Sigmoid colon (tissue), 7 donors: ENCODE data around the gene PPARA. TPM values are rescaled to one million over a fixed set of nuclear protein-coding genes. Genes with fewer than 3 reads are reported as not detected.

ENCODE experiments used
- DNase-seq: peaks from one replicate; pipeline ENCODE4 v3.0.0-alpha.2; 2019
- H3K27ac ChIP-seq, 4 donors: fragments of 200-600 bp; sonication (generic); one replicate each; pipeline ENCODE4 v1.5.1; 2016 to 2019; ENCODE audit warnings: mild to moderate bottlenecking in 1 of 4
- H3K27me3 ChIP-seq, 3 donors: fragments of 200-600 bp; sonication (generic); one replicate each; pipeline ENCODE4 v1.5.1; 2019; ENCODE audit warnings: mild to moderate bottlenecking in 1 of 3
- H3K36me3 ChIP-seq, 4 donors: fragments of 200-600 bp; sonication (generic); one replicate each; pipeline ENCODE4 v1.5.1; 2016 to 2019
- H3K4me1 ChIP-seq, 4 donors: fragments of 200-600 bp; sonication (generic); one replicate each; pipeline ENCODE4 v1.5.1; 2017 to 2019
- H3K4me3 ChIP-seq, 4 donors: fragments of 200-600 bp; sonication (generic); one replicate each; pipeline ENCODE4 v1.5.1; 2017 to 2019; ENCODE audit warnings: mild to moderate bottlenecking in 2 of 4, moderate library complexity in 1 of 4
- H3K9me3 ChIP-seq, 4 donors: fragments of 200-600 bp in 3 of 4; sonication (generic) in 3 of 4; one replicate each; pipeline versions ENCODE4 v1.5.1 to v1.6.1; 2013 to 2019
- EP300 ChIP-seq, 4 donors: sonication (generic); formaldehyde crosslinking; IDR thresholded peaks; one replicate each; pipeline ENCODE4 v1.6.1; 2017; ENCODE audit warnings: antibody characterized with exemption in 4 of 4
- POLR2A ChIP-seq, 2 donors: fragments of 450-650 bp; IDR thresholded peaks; one replicate each; pipeline ENCODE4 v1.6.1; 2016; ENCODE audit warnings: antibody characterized with exemption in 2 of 2, mild to moderate bottlenecking in 2 of 2, moderate library complexity in 2 of 2
- POLR2AphosphoS5 ChIP-seq, 4 donors: sonication (generic); formaldehyde crosslinking; IDR thresholded peaks; one replicate each; pipeline ENCODE4 v1.6.1; 2017; ENCODE audit warnings: antibody characterized with exemption in 4 of 4
- WGBS, 2 donors: extraction: QIAGEN DNeasy Blood & Tissue Kit; methylation state at CpG; one replicate each; pipeline ENCODE4 v1.1.7; 2013; 5-methylcytosine and 5-hydroxymethylcytosine counted together
- intact Hi-C: fragments of 100-400 bp; cut with DNase I; formaldehyde crosslinking; loops from one replicate; pipeline ENCODE4 v1.15.1; 2023
- polyA plus RNA-seq, 3 donors: library from polyadenylated mRNA; stranded (reverse); fragments of 200-250 nt; gene quantifications; one replicate each; pipeline ENCODE4 v1.2.3, GENCODE V29; 2013
- total RNA-seq, 4 donors: library from RNA; depleted of rRNA; stranded (reverse); fragments of >200 nt; gene quantifications; one replicate each; pipeline ENCODE4 v1.1.0, GENCODE V29; 2016
- TF ChIP-seq, protein P1 (sequence below), 4 experiments: fragments of 450-650 bp in 3 of 4; fragments of 200-600 bp in 1 of 4; IDR thresholded peaks; one replicate each; pipeline ENCODE4 v1.5.1; 2016 to 2019; ENCODE audit warnings: antibody characterized with exemption in 4 of 4, mild to moderate bottlenecking in 3 of 4, moderate library complexity in 2 of 4
- donor health status: healthy with polysubstance abuse.
- donor health status: Bipolar disorder and iron deficiency.
- donor health status: healthy.

PPARA gene
- total and polyA plus RNA-seq, 7 donors, result 7.8 to 22.7 (median 20.1) TPM

DNA sequence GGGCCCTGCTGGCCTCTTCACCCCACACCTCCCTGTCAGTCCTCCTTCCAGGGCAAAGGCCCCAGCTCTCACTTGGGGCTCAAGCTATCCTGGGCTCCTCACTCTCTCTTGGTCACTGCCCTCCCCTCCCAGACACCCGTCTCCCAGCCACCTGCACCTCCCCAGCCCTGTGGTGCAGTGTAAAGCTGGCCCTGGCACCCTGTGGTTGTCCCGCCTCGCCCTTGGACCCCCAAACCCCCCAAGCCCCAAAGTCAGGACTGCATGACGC, 16.8 kb upstream of the PPARA start:
- intact Hi-C loops, result no loop called here
- no peak overlapping the region for H3K27ac ChIP-seq
- no peak for DNase-seq
- no peaks in the 10 kb centered on the region for H3K9me3 ChIP-seq
- no peaks in the 10 kb centered on the region for H3K36me3 ChIP-seq
- WGBS, 2 donors, result 88 to 91% methylated on average over 4 of the region's 4 CpGs
- H3K4me1 ChIP-seq, result no peaks in the 10 kb centered on the region
- no peaks in the 10 kb centered on the region for H3K27me3 ChIP-seq
- TF ChIP-seq, protein P1, sequence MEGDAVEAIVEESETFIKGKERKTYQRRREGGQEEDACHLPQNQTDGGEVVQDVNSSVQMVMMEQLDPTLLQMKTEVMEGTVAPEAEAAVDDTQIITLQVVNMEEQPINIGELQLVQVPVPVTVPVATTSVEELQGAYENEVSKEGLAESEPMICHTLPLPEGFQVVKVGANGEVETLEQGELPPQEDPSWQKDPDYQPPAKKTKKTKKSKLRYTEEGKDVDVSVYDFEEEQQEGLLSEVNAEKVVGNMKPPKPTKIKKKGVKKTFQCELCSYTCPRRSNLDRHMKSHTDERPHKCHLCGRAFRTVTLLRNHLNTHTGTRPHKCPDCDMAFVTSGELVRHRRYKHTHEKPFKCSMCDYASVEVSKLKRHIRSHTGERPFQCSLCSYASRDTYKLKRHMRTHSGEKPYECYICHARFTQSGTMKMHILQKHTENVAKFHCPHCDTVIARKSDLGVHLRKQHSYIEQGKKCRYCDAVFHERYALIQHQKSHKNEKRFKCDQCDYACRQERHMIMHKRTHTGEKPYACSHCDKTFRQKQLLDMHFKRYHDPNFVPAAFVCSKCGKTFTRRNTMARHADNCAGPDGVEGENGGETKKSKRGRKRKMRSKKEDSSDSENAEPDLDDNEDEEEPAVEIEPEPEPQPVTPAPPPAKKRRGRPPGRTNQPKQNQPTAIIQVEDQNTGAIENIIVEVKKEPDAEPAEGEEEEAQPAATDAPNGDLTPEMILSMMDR (IDR thresholded peaks at IDR 0.05), result no peak
- TF ChIP-seq POLR2A (IDR thresholded peaks at IDR 0.05), result no peak
- TF ChIP-seq POLR2AphosphoS5 (IDR thresholded peaks at IDR 0.05), result no peak
- no peak for TF ChIP-seq EP300 (IDR thresholded peaks at IDR 0.05)
- H3K4me3 ChIP-seq, result no peak overlapping the region

DNA sequence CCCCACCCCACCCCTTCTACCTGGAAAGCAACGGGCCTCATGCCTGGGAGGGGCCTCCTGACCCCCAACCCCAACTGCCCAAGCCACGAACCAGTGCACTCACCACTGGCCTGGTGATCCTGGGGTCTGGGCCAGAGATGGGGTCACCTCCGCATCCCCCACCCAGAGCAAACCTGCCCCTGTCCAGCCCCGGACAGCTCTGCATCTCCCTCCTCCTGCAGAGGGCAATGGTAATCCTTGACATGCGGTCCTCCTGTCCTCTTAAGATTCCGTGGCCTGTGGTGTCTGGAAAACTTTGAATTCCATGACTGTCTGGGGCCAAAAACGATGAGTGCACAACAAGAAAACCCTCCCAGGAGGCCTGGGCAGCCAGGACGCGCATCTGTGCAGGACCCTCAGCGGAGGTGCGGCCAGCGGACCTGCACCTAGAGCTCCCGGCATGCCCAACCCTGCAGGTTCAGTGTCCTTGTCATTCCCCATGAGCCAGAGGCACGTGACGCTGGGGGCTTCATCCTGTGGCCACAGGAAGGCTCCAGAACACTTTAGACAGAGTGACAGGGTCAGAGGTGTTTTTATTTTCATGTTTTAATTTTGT, 16.1 kb upstream of the PPARA start:
- Histone ChIP-seq H3K4me3 (no peak overlapping the region), H3K36me3 (no peaks in the 10 kb centered on the region), H3K27me3 (no peaks in the 10 kb centered on the region), H3K4me1 (peaks cover 0 to 2% (median under 1%) of the 10 kb centered on the region in 4 donors), H3K9me3 (no peaks in the 10 kb centered on the region), H3K27ac (no peak overlapping the region)
- intact Hi-C loops, result no loop called here
- no peak for TF ChIP-seq POLR2A (IDR thresholded peaks at IDR 0.05)
- no peak for TF ChIP-seq EP300 (IDR thresholded peaks at IDR 0.05)
- TF ChIP-seq POLR2AphosphoS5 (IDR thresholded peaks at IDR 0.05), result no peak
- TF ChIP-seq, protein P1 (IDR thresholded peaks at IDR 0.05), result no peak
- no peak for DNase-seq
- WGBS, 2 donors, result 85 to 89% methylated on average over 15 of the region's 15 CpGs

DNA sequence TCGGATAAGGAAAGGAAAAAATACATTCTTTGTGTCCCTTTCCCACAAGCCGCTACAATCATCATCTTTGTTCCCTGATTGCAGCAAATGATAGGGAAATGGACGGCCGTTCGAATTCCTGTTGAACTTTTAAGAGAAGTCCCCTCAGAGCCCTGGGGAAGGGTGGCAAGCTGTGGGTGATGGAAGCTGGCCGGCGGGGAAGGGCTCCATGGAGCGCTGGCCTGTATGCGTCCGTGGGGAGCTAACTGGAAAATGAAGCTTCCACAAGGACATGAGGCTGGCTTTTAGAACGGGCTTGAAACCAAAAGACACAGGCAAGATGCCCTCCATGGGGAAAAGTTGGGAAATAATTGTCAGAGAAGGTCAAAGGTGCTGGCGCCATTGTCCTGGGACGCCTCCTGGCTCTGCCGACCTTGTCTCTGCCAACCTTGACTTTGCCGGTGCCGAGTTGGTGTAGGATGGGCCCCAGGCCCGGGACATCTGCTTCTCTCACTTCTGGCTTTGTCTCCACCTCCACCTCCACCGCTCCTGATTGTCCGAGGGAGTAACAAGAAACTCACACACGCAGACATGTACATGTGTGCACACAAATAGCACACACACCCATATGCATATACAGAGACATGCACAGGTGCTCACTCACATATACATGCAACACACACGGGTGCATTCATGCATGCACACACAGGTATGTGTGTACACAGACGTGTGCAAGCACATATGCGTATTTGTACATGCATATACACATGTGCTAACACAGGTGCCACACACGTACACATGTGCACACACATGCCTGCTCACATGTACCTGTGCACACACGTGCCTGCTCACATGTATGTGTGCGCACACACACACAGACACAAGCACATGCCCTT, 14.5 kb upstream of the PPARA start:
- no peaks in the 10 kb centered on the region for H3K9me3 ChIP-seq
- H3K36me3 ChIP-seq, result no peaks in the 10 kb centered on the region
- intact Hi-C loops, result no loop called here
- no peak overlapping the region for H3K27ac ChIP-seq
- no peaks in the 10 kb centered on the region for H3K27me3 ChIP-seq
- WGBS, 2 donors, result 89 to 92% methylated on average over 26 of the region's 26 CpGs
- TF ChIP-seq, protein P1 (IDR thresholded peaks at IDR 0.05), result no peak
- no peak for TF ChIP-seq POLR2A (IDR thresholded peaks at IDR 0.05)
- TF ChIP-seq EP300 (IDR thresholded peaks at IDR 0.05), result no peak
- no peak for TF ChIP-seq POLR2AphosphoS5 (IDR thresholded peaks at IDR 0.05)
- H3K4me1 ChIP-seq, result peaks cover 0 to 12% (median 9%) of the 10 kb centered on the region in 4 donors
- H3K4me3 ChIP-seq, result no peak overlapping the region
- no peak for DNase-seq

DNA sequence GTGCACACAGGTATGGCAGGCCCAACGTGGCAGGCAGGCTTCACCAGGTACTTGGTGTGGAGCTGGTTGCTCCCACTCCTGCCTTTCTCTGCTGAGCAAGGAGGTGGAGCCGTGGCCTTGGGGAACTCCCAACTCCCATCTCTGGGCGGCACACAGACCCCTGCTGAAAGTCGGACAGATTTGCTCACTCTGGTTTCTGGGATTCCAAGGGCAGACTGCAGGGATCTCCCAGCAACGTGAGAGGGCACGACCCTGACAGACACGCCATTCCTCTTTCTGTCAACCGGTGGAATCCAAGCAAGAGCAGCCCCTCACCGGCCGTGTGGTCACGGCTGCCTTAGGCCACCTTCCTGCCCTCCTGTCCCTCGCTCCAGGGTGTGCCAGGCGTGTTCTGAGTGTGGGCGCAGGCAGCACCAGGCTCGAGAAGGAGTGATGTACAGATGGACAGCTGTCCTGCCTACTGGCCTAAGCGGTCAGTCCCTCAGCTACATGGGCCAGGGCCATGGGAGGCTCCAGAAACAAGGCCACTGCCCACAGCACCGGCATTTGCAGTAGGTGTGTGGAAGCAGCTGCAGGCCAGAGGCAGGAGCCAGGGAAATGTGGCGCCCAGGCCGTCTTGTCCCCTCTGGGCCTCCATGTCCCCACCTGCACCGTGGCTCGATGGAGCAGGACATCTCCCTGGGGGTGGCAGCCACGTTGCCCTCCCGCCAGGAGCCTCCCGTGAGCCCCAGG, 13.7 kb upstream of the PPARA start:
- H3K4me3 ChIP-seq, result no peak overlapping the region
- H3K4me1 ChIP-seq, result peaks cover 0 to 12% (median 9%) of the 10 kb centered on the region in 4 donors
- no peaks in the 10 kb centered on the region for H3K9me3 ChIP-seq
- no peak for TF ChIP-seq POLR2A (IDR thresholded peaks at IDR 0.05)
- TF ChIP-seq, protein P1 (IDR thresholded peaks at IDR 0.05), result no peak
- no peak for TF ChIP-seq POLR2AphosphoS5 (IDR thresholded peaks at IDR 0.05)
- no peak for TF ChIP-seq EP300 (IDR thresholded peaks at IDR 0.05)
- H3K27me3 ChIP-seq, result no peaks in the 10 kb centered on the region
- no peaks in the 10 kb centered on the region for H3K36me3 ChIP-seq
- no peak for DNase-seq
- WGBS, 2 donors, result 89 to 92% methylated on average over 24 of the region's 24 CpGs
- H3K27ac ChIP-seq, result no peak overlapping the region
- intact Hi-C loops, result no loop called here
